GM12878 (cell line): Measurements from ENCODE around the gene AFAP1L2. TPM values are rescaled to one million over a fixed set of nuclear protein-coding genes. Genes with fewer than 3 reads are reported as not detected.

Experiments used
- ATAC-seq: fragments of 200-7000 bp; cut with Tn5 transposase; 3 replicates; pipeline ENCODE4 v1.9.1; 2020; ENCODE audit warnings: mild to moderate bottlenecking, moderate library complexity
- BruUV-seq: library from RNA; stranded (reverse); fragments of 400-500 nt; replicated peaks from 2 replicates; lab custom pipeline; 2021; lab: Mats Ljungman, UMichigan
- CTCF ChIA-PET: fragments of 300-600 bp; sonication (Branson Sonifier 250); formaldehyde crosslinking; extraction: SDS; loops from one replicate; lab custom pipeline; 2021; ENCODE audit warnings: inconsistent platforms; lab: Yijun Ruan, JAX
- POLR2A ChIA-PET: fragments of 350-600 bp; formaldehyde crosslinking; extraction: SDS; loops from one replicate; lab custom pipeline; 2021; ENCODE audit warnings: inconsistent platforms; lab: Charles Lee
- RAD21 ChIA-PET: fragments of 300-600 bp; sonication (Branson Sonifier 250); formaldehyde crosslinking; loops from one replicate; lab custom pipeline; 2023; ENCODE audit warnings: antibody characterized with exemption; ENCODE audit not compliant: unreplicated experiment; lab: Charles Lee
- SMC1A ChIA-PET: fragments of 300-600 bp; sonication (Branson Sonifier 250); formaldehyde crosslinking; loops from one replicate; lab custom pipeline; 2023; ENCODE audit not compliant: unreplicated experiment, uncharacterized antibody; lab: Charles Lee
- DNase-seq: peaks from one replicate; pipeline ENCODE4 v3.0.0-alpha.2; 2011; ENCODE audit warnings: low read depth, low spot score
- FAIRE-seq: peaks from 3 replicates; lab custom pipeline; 2011; peaks lifted over from hg19 to GRCh38; lab: Jason Lieb, UNC
- H2AFZ ChIP-seq: 2 replicates; pipeline ENCODE4 v1.6.0; 2011; ENCODE audit warnings: low read depth, low read length, control low read depth; ENCODE audit not compliant: control insufficient read depth
- H3K27ac ChIP-seq: 2 replicates; pipeline ENCODE4 v1.5.1; 2011; ENCODE audit warnings: control low read depth; ENCODE audit not compliant: control insufficient read depth, insufficient read depth
- H3K27me3 ChIP-seq, 2 experiments: replicated peaks in 1 of 2; 2 replicates each; pipeline versions ENCODE4 v1.6.0 to v1.6.1; 2011; ENCODE audit warnings: low read length in 1 of 2; ENCODE audit not compliant: control insufficient read depth in 2 of 2, insufficient read depth in 2 of 2
- H3K36me3 ChIP-seq, 2 experiments: 2 replicates each; pipeline ENCODE4 v1.5.1; 2011; ENCODE audit warnings: low read length in 1 of 2; ENCODE audit not compliant: control insufficient read depth in 2 of 2, insufficient read depth in 2 of 2
- H3K4me1 ChIP-seq: 2 replicates; pipeline ENCODE4 v1.6.1; 2011; ENCODE audit warnings: mild to moderate bottlenecking, low read length, moderate library complexity, mixed read lengths; ENCODE audit not compliant: control insufficient read depth, insufficient read depth
- H3K4me2 ChIP-seq: 2 replicates; pipeline ENCODE4 v1.6.0; 2011; ENCODE audit warnings: control low read depth; ENCODE audit not compliant: control insufficient read depth, insufficient read depth
- H3K4me3 ChIP-seq: fragments of 200-600 bp; sonication (generic); 2 replicates; pipeline ENCODE4 v1.5.1; 2016
- H3K79me2 ChIP-seq: 2 replicates; pipeline ENCODE4 v1.6.0; 2011; ENCODE audit warnings: low read length; ENCODE audit not compliant: control insufficient read depth, insufficient read depth
- H3K9ac ChIP-seq: 2 replicates; pipeline ENCODE4 v1.8.0; 2011; ENCODE audit warnings: low read length, control low read depth, mixed read lengths; ENCODE audit not compliant: control insufficient read depth, insufficient read depth
- H3K9me3 ChIP-seq: replicated peaks from 3 replicates; pipeline ENCODE4 v1.5.1; 2011; ENCODE audit warnings: mild to moderate bottlenecking, low read length; ENCODE audit not compliant: control insufficient read depth, insufficient read depth
- H4K20me1 ChIP-seq: 2 replicates; pipeline ENCODE4 v1.6.0; 2011; ENCODE audit not compliant: control insufficient read depth, insufficient read depth
- ATF7 ChIP-seq: fragments of 450-650 bp; IDR thresholded peaks from 2 replicates; pipeline ENCODE4 v1.6.1; 2016; ENCODE audit warnings: low read depth, mild to moderate bottlenecking
- BHLHE40 ChIP-seq, 2 experiments: fragments of 450-650 bp in 1 of 2; IDR thresholded peaks; 2 replicates each; pipeline ENCODE4 v1.6.1; 2011 to 2017; ENCODE audit warnings: low read depth in 2 of 2, borderline replicate concordance in 1 of 2, improper control_type of control experiment in 1 of 2, low read length in 1 of 2, mild to moderate bottlenecking in 1 of 2
- CHD4 ChIP-seq: fragments of 200-600 bp; sonication (generic); IDR thresholded peaks from 2 replicates; pipeline ENCODE4 v1.6.1; 2016; ENCODE audit warnings: mild to moderate bottlenecking
- CREM ChIP-seq: IDR thresholded peaks from 2 replicates; pipeline ENCODE4 v1.6.1; 2014; ENCODE audit warnings: antibody characterized with exemption, low read depth
- HDAC2 ChIP-seq: fragments of 200-600 bp; sonication (generic); IDR thresholded peaks from 2 replicates; pipeline ENCODE4 v1.6.1; 2017
- IRF3 ChIP-seq: fragments of 450-650 bp; IDR thresholded peaks from 2 replicates; pipeline ENCODE4 v1.6.1; 2014; ENCODE audit warnings: mild to moderate bottlenecking
- IRF4 ChIP-seq: IDR thresholded peaks from 2 replicates; pipeline ENCODE4 v1.6.1; 2011; ENCODE audit warnings: low read depth, low read length
- MYB ChIP-seq: fragments of 150-350 bp; IDR thresholded peaks from 2 replicates; pipeline ENCODE4 v1.6.1; 2014; ENCODE audit warnings: mild to moderate bottlenecking, low read depth, low read length, borderline replicate concordance
- PAX5 ChIP-seq: IDR thresholded peaks from 2 replicates; pipeline ENCODE4 v1.6.1; 2011; ENCODE audit warnings: low read depth, low read length, borderline replicate concordance
- REST ChIP-seq: IDR thresholded peaks from 2 replicates; pipeline ENCODE4 v1.6.1; 2012; ENCODE audit warnings: mild to moderate bottlenecking, low read depth, low read length
- SIN3A ChIP-seq: IDR thresholded peaks from 2 replicates; pipeline ENCODE4 v1.6.1; 2012; ENCODE audit warnings: low read depth, low read length, improper control_type of control experiment
- STAT1 ChIP-seq: fragments of 450-650 bp; conservative IDR thresholded peaks from 2 replicates; pipeline ENCODE4 v1.6.1; 2014; ENCODE audit warnings: antibody characterized with exemption, mild to moderate bottlenecking
- TAF1 ChIP-seq: IDR thresholded peaks from 2 replicates; pipeline ENCODE4 v1.6.1; 2011; ENCODE audit warnings: mild to moderate bottlenecking, low read depth, low read length, borderline replicate concordance
- ZNF24 ChIP-seq: fragments of 450-650 bp; IDR thresholded peaks from 2 replicates; pipeline ENCODE4 v1.6.1; 2017; ENCODE audit warnings: antibody characterized with exemption, mild to moderate bottlenecking
- ZNF622 ChIP-seq: fragments of 450-650 bp; IDR thresholded peaks from 2 replicates; pipeline ENCODE4 v1.6.1; 2017; ENCODE audit warnings: mild to moderate bottlenecking, inconsistent platforms
- WGBS: methylation state at CpG from one replicate; pipeline ENCODE4 v1.1.6; 2016; ENCODE audit warnings: low lambda C conversion rate; ENCODE audit not compliant: insufficient replicate concordance, insufficient coverage; ENCODE audit errors: missing lambda C conversion rate; 5-methylcytosine and 5-hydroxymethylcytosine counted together
- in situ Hi-C: fragments of 300-500 bp; cut with MboI; formaldehyde crosslinking; loops from 9 replicates; pipeline ENCODE4 v1.14.3; 2018; ENCODE audit warnings: mixed read lengths
- intact Hi-C: fragments of 100-400 bp; cut with micrococcal nuclease; formaldehyde crosslinking; loops from one replicate; pipeline ENCODE4 v1.14.2; 2022; ENCODE audit not compliant: unreplicated experiment
- polyA plus RNA-seq, 11 experiments: library from polyadenylated mRNA; depleted of rRNA in 4 of 11; unstranded in 6 of 11; stranded (reverse) in 5 of 11; fragments of >200 nt; fragmentation: Nextera tagmentation in 4 of 11; fragmentation: Illumina TruSeq in 1 of 11; extraction: Ambion mirVana in 4 of 11; extraction: Trizol in 1 of 11; gene quantifications; 1 replicate in 1 of 11; 2 replicates in 10 of 11; pipeline versions ENCODE4 v1.2.1 to v1.2.3, GENCODE V29; 2011 to 2016; ENCODE audit warnings: inconsistent platforms in 2 of 11, missing spikeins in 2 of 11, low read depth in 1 of 11
- total RNA-seq, 4 experiments: library from RNA; depleted of rRNA in 3 of 4; stranded (reverse); fragments of >200 nt in 3 of 4; fragmentation: Illumina TruSeq in 1 of 4; extraction: Trizol in 1 of 4; gene quantifications; 2 replicates each; pipeline versions ENCODE4 v1.2.1 to v1.2.3, GENCODE V29; 2013 to 2021
- TF ChIP-seq, protein P1 (sequence below): IDR thresholded peaks from 2 replicates; pipeline ENCODE4 v1.6.1; 2012; ENCODE audit warnings: low read depth, low read length, improper control_type of control experiment
- TF ChIP-seq, protein P2 (sequence below): fragments of 450-650 bp; IDR thresholded peaks from 2 replicates; pipeline ENCODE4 v1.6.1; 2016; ENCODE audit warnings: mild to moderate bottlenecking

AFAP1L2 gene
- total and polyA plus RNA-seq, 10 of the 15 experiments (the other 5 are each of a cell fraction or from before 2014, with no cell fraction given) = 0.03 to 4.0 (median 0.34) TPM

- H3K36me3 ChIP-seq = no peaks in the 10 kb centered on the region
- BruUV-seq = no TSS peak
- H3K79me2 ChIP-seq = no peaks in the 10 kb centered on the region
- no peak overlapping the region for H3K27ac ChIP-seq
- no peak overlapping the region for H3K9ac ChIP-seq
- intact Hi-C loops = no loop called here
- no peak overlapping the region for H3K4me2 ChIP-seq
- no peak for ATAC-seq
- no peaks in the 10 kb centered on the region for H4K20me1 ChIP-seq
- H3K27me3 ChIP-seq = no peaks in the 10 kb centered on the region
- ChIA-PET POLR2A (no interaction called here), CTCF (no interaction called here), RAD21 (no interaction called here), SMC1A (no interaction called here)
- DNase-seq = no peak
- no peak overlapping the region for H2AFZ ChIP-seq
- no peaks in the 10 kb centered on the region for H3K9me3 ChIP-seq
- 75% methylated on average over 1 of the region's 1 CpG for WGBS
- H3K4me3 ChIP-seq = no peak overlapping the region
- TF ChIP-seq ZNF622 = no peak
- TF ChIP-seq TAF1 = no peak
- TF ChIP-seq REST = no peak
- TF ChIP-seq ZNF24 = no peak
- no peak for TF ChIP-seq HDAC2
- TF ChIP-seq CHD4 = no peak
- TF ChIP-seq IRF3 = no peak
- TF ChIP-seq STAT1 = no peak
- TF ChIP-seq, protein P1, sequence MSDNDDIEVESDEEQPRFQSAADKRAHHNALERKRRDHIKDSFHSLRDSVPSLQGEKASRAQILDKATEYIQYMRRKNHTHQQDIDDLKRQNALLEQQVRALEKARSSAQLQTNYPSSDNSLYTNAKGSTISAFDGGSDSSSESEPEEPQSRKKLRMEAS = no peak
- TF ChIP-seq BHLHE40 (IDR thresholded peaks at IDR 0.05; ENCODE audit: borderline replicate concordance in 1 of 2, low read depth in 2 of 2, low read length in 1 of 2) = no peak
- no peak for TF ChIP-seq PAX5
- no peak for TF ChIP-seq MYB
- TF ChIP-seq ATF7 = no peak
- TF ChIP-seq, protein P2, sequence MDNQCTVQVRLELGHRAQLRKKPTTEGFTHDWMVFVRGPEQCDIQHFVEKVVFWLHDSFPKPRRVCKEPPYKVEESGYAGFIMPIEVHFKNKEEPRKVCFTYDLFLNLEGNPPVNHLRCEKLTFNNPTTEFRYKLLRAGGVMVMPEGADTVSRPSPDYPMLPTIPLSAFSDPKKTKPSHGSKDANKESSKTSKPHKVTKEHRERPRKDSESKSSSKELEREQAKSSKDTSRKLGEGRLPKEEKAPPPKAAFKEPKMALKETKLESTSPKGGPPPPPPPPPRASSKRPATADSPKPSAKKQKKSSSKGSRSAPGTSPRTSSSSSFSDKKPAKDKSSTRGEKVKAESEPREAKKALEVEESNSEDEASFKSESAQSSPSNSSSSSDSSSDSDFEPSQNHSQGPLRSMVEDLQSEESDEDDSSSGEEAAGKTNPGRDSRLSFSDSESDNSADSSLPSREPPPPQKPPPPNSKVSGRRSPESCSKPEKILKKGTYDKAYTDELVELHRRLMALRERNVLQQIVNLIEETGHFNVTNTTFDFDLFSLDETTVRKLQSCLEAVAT = no peak
- no peak for TF ChIP-seq CREM
- no peak for TF ChIP-seq SIN3A
- no peak for TF ChIP-seq IRF4
- in situ Hi-C loops = no loop called here
- no peak for FAIRE-seq
- no peaks in the 10 kb centered on the region for H3K4me1 ChIP-seq
Observed at GRCh38 chr10:114250716-114251115, 153.6 kb downstream of the AFAP1L2 start.
